ENCODE results near the gene MGLL. TPM values are rescaled to one million over a fixed set of nuclear protein-coding genes. Genes with fewer than 3 reads are reported as not detected.

MGLL gene
- total RNA-seq, 1 experiment from 2014 or later: 6.8 TPM

DNA sequence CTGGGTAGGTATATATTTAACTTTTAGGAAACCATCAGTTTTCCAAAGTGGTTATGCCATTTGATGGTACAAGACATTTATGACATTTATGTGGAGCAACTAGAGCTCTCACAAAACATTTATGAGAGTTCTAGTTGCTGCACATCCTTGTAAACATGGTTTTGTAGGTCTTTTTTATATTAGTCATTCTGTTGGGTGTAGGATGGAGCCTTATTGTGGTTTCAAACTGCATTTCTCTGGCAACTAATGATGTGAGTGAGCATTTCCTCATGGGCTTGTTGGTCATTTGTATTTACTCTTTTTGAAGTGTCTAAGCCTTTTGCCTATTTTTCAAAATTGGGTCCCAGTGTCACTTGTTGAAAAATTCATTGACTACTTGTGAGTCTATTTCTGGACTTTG is 45.7 kb upstream of the MGLL start:
- ChIA-PET POLR2A (no interaction called here), RAD21 (ENCODE audit: low non-redundant PET in 1 of 2, low total read pairs in 2 of 2, uncharacterized antibody in 2 of 2, unreplicated experiment in 2 of 2) (interaction anchor here in 1 of 2 experiments (0.7 kb wide), 1 partner anchor 45 kb away, joined by 3 read pairs; no protein-coding TSS in a partner anchor), CTCF (no interaction called here)
- Histone ChIP-seq H3K79me2 (ENCODE audit: insufficient read depth, low read length) (no peaks in the 10 kb centered on the region), H2AFZ (ENCODE audit: low read depth, low read length, poor library complexity, severe bottlenecking) (no peak overlapping the region), H3K4me3 (replicated peaks in 1 of 2; ENCODE audit: low read depth in 1 of 2, low read length in 2 of 2) (no peak overlapping the region), H3K4me2 (ENCODE audit: low read length) (no peak overlapping the region), H3K27me3 (ENCODE audit: insufficient read depth, low read length) (no peaks in the 10 kb centered on the region), H3K9me3 (ENCODE audit: control insufficient read depth in 1 of 2, insufficient read depth in 1 of 2, low read depth in 1 of 2, low read length in 2 of 2) (no peaks in the 10 kb centered on the region), H4K20me1 (ENCODE audit: insufficient read depth) (no peaks in the 10 kb centered on the region), H3K4me1 (ENCODE audit: control insufficient read depth in 1 of 2, insufficient read depth in 2 of 2, low read length in 2 of 2) (peaks cover 5 to 17% of the 10 kb centered on the region in 2 experiments; a peak in 3 of 4 replicates), H3K36me3 (ENCODE audit: control insufficient read depth in 1 of 2, insufficient read depth in 2 of 2, low read length in 2 of 2) (no peaks in the 10 kb centered on the region), H3K9me2 (ENCODE audit: insufficient read depth) (no peaks in the 10 kb centered on the region), H3K9ac (ENCODE audit: low read length) (no peak overlapping the region), H3K27ac (ENCODE audit: low read depth, low read length) (no peak overlapping the region)
- DNase-seq (ENCODE audit: low read depth, low spot score) (no peak), ATAC-seq (no peak)
- no TSS peak for BruUV-seq (replicated peaks)
- no peak for TF ChIP-seq ELF1 (IDR thresholded peaks at IDR 0.05; ENCODE audit: borderline replicate concordance, low read depth)
- no peak for TF ChIP-seq JUND (IDR thresholded peaks at IDR 0.05)
- TF ChIP-seq POLR2A (IDR thresholded peaks at IDR 0.05; ENCODE audit: borderline replicate concordance, extremely low read depth, insufficient read depth, insufficient read length): no peak
- no peak for TF ChIP-seq CEBPB (IDR thresholded peaks at IDR 0.05; ENCODE audit: low read depth)
- TF ChIP-seq, protein P1, sequence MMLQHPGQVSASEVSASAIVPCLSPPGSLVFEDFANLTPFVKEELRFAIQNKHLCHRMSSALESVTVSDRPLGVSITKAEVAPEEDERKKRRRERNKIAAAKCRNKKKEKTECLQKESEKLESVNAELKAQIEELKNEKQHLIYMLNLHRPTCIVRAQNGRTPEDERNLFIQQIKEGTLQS (IDR thresholded peaks at IDR 0.05): no peak
- no peak for TF ChIP-seq ZFX (IDR thresholded peaks at IDR 0.05)
- no peak for TF ChIP-seq EZH2phosphoT487 (IDR thresholded peaks at IDR 0.05; ENCODE audit: borderline replicate concordance)
- TF ChIP-seq YY1 (IDR thresholded peaks at IDR 0.05; ENCODE audit: extremely low read depth, insufficient replicate concordance, low read depth, low read length): no peak
- TF ChIP-seq EZH2 (IDR thresholded peaks at IDR 0.05): no peak
- TF ChIP-seq, protein P2, sequence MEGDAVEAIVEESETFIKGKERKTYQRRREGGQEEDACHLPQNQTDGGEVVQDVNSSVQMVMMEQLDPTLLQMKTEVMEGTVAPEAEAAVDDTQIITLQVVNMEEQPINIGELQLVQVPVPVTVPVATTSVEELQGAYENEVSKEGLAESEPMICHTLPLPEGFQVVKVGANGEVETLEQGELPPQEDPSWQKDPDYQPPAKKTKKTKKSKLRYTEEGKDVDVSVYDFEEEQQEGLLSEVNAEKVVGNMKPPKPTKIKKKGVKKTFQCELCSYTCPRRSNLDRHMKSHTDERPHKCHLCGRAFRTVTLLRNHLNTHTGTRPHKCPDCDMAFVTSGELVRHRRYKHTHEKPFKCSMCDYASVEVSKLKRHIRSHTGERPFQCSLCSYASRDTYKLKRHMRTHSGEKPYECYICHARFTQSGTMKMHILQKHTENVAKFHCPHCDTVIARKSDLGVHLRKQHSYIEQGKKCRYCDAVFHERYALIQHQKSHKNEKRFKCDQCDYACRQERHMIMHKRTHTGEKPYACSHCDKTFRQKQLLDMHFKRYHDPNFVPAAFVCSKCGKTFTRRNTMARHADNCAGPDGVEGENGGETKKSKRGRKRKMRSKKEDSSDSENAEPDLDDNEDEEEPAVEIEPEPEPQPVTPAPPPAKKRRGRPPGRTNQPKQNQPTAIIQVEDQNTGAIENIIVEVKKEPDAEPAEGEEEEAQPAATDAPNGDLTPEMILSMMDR (IDR thresholded peaks at IDR 0.05 in 2 of 3, conservative IDR thresholded peaks at IDR 0.05 in 1 of 3; ENCODE audit: borderline replicate concordance in 1 of 3, insufficient read depth in 1 of 3, low read depth in 2 of 3, low read length in 2 of 3): no peak
- TF ChIP-seq CBX3 (IDR thresholded peaks at IDR 0.05; ENCODE audit: low read depth): no peak
- TF ChIP-seq EGR1 (IDR thresholded peaks at IDR 0.05; ENCODE audit: low read depth): no peak
- TF ChIP-seq TCF7L2 (IDR thresholded peaks at IDR 0.05; ENCODE audit: borderline replicate concordance, extremely low read depth, insufficient read depth, insufficient read length): no peak
- no peak for TF ChIP-seq SIN3A (IDR thresholded peaks at IDR 0.05; ENCODE audit: low read depth)
- TF ChIP-seq SP1 (IDR thresholded peaks at IDR 0.05; ENCODE audit: low read depth): no peak
- TF ChIP-seq SRF (IDR thresholded peaks at IDR 0.05; ENCODE audit: low read depth): no peak
- TF ChIP-seq, protein P3, sequence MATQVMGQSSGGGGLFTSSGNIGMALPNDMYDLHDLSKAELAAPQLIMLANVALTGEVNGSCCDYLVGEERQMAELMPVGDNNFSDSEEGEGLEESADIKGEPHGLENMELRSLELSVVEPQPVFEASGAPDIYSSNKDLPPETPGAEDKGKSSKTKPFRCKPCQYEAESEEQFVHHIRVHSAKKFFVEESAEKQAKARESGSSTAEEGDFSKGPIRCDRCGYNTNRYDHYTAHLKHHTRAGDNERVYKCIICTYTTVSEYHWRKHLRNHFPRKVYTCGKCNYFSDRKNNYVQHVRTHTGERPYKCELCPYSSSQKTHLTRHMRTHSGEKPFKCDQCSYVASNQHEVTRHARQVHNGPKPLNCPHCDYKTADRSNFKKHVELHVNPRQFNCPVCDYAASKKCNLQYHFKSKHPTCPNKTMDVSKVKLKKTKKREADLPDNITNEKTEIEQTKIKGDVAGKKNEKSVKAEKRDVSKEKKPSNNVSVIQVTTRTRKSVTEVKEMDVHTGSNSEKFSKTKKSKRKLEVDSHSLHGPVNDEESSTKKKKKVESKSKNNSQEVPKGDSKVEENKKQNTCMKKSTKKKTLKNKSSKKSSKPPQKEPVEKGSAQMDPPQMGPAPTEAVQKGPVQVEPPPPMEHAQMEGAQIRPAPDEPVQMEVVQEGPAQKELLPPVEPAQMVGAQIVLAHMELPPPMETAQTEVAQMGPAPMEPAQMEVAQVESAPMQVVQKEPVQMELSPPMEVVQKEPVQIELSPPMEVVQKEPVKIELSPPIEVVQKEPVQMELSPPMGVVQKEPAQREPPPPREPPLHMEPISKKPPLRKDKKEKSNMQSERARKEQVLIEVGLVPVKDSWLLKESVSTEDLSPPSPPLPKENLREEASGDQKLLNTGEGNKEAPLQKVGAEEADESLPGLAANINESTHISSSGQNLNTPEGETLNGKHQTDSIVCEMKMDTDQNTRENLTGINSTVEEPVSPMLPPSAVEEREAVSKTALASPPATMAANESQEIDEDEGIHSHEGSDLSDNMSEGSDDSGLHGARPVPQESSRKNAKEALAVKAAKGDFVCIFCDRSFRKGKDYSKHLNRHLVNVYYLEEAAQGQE (IDR thresholded peaks at IDR 0.05; ENCODE audit: low read depth): no peak
- no peak for TF ChIP-seq POLR2AphosphoS5 (IDR thresholded peaks at IDR 0.05; ENCODE audit: low read depth, low read length)
- TF ChIP-seq FOSL1 (IDR thresholded peaks at IDR 0.05; ENCODE audit: low read depth): no peak
- no peak for TF ChIP-seq RAD21 (IDR thresholded peaks at IDR 0.05; ENCODE audit: low read depth)
- intact Hi-C loops (cut with micrococcal nuclease): no loop called here
